Endothelial cell of umbilical vein (primary cell): Measurements from ENCODE around the gene KTN1. TPM values are rescaled to one million over a fixed set of nuclear protein-coding genes. Genes with fewer than 3 reads are reported as not detected.

ENCODE experiments used
- BruUV-seq: library from RNA; stranded (reverse); fragments of 400-500 nt; replicated peaks from 2 replicates; lab custom pipeline; 2021; lab: Mats Ljungman, UMichigan
- CTCF ChIA-PET: fragments of 300-600, 350-600 bp; sonication (Branson Sonifier 250); formaldehyde crosslinking; loops from one replicate; lab custom pipeline; 2021; ENCODE audit warnings: antibody characterized with exemption, inconsistent platforms; lab: Charles Lee
- POLR2A ChIA-PET: fragments of 300-600, 350-600 bp; sonication (Branson Sonifier 250); formaldehyde crosslinking; loops from one replicate; lab custom pipeline; 2021; ENCODE audit warnings: antibody characterized with exemption, inconsistent platforms; lab: Charles Lee
- DNase-seq: peaks from one replicate; pipeline ENCODE4 v3.0.0-alpha.2; 2011; ENCODE audit warnings: low read depth, low spot score
- FAIRE-seq: peaks from 2 replicates; lab custom pipeline; 2011; peaks lifted over from hg19 to GRCh38; lab: Jason Lieb, UNC
- H2AFZ ChIP-seq: 2 replicates; pipeline ENCODE4 v1.6.0; 2012; ENCODE audit warnings: low read depth, low read length, control low read depth, inconsistent platforms
- H3K27ac ChIP-seq: 2 replicates; pipeline ENCODE4 v1.5.1; 2011; ENCODE audit warnings: low read depth, mild to moderate bottlenecking, control low read depth, low read length, moderate library complexity; ENCODE audit not compliant: insufficient read depth
- H3K27me3 ChIP-seq, 2 experiments: 2 replicates each; pipeline versions ENCODE4 v1.6.0 to v1.6.1; 2011; ENCODE audit warnings: low read length in 2 of 2, mixed read lengths in 1 of 2; ENCODE audit not compliant: control insufficient read depth in 2 of 2, insufficient read depth in 2 of 2
- H3K36me3 ChIP-seq, 2 experiments: 2 replicates in 1 of 2; 3 replicates in 1 of 2; pipeline ENCODE4 v1.5.1; 2011; ENCODE audit warnings: low read length in 2 of 2, mild to moderate bottlenecking in 1 of 2, moderate library complexity in 1 of 2; ENCODE audit not compliant: control insufficient read depth in 2 of 2, insufficient read depth in 2 of 2; ENCODE audit errors: extremely low read depth in 1 of 2
- H3K4me1 ChIP-seq: 3 replicates; pipeline ENCODE4 v1.5.1; 2011; ENCODE audit warnings: mild to moderate bottlenecking, low read length; ENCODE audit not compliant: control insufficient read depth, insufficient read depth; ENCODE audit errors: extremely low read depth
- H3K4me2 ChIP-seq: 2 replicates; pipeline ENCODE4 v1.6.1; 2011; ENCODE audit warnings: low read length, control low read depth, mixed read lengths; ENCODE audit not compliant: insufficient read depth
- H3K4me3 ChIP-seq, 3 experiments: fragments of 200-600 bp in 1 of 3; sonication (generic), shearing (Covaris generic) in 1 of 3; replicated peaks in 1 of 3; 2 replicates each; pipeline ENCODE4 v1.5.1; 2011 to 2016; ENCODE audit warnings: control low read depth in 3 of 3, low read length in 3 of 3, mild to moderate bottlenecking in 2 of 3, inconsistent platforms in 1 of 3, low read depth in 1 of 3, moderate library complexity in 1 of 3; ENCODE audit not compliant: insufficient read depth in 1 of 3
- H3K79me2 ChIP-seq: 2 replicates; pipeline ENCODE4 v1.6.0; 2012; ENCODE audit warnings: low read length, inconsistent platforms; ENCODE audit not compliant: control insufficient read depth, insufficient read depth
- H3K9ac ChIP-seq: replicated peaks from 2 replicates; pipeline ENCODE3; 2011; ENCODE audit warnings: low read length, control low read depth; ENCODE audit not compliant: insufficient read depth; ENCODE audit errors: extremely low read depth
- H3K9me1 ChIP-seq: replicated peaks from 3 replicates; pipeline ENCODE4 v1.6.0; 2011; ENCODE audit warnings: mild to moderate bottlenecking, low read length; ENCODE audit not compliant: control insufficient read depth, insufficient read depth; ENCODE audit errors: extremely low read depth
- H3K9me3 ChIP-seq: replicated peaks from 2 replicates; pipeline ENCODE4 v1.5.1; 2012; ENCODE audit warnings: low read length, inconsistent platforms; ENCODE audit not compliant: control insufficient read depth, insufficient read depth
- H4K20me1 ChIP-seq: replicated peaks from 2 replicates; pipeline ENCODE3; 2011; ENCODE audit warnings: mild to moderate bottlenecking, low read length; ENCODE audit not compliant: control insufficient read depth, insufficient read depth; ENCODE audit errors: extremely low read depth
- EZH2 ChIP-seq: IDR thresholded peaks from 2 replicates; pipeline ENCODE4 v1.6.1; 2012; ENCODE audit warnings: borderline replicate concordance, low read depth, mild to moderate bottlenecking, moderate library complexity, low read length, inconsistent platforms; ENCODE audit not compliant: severe bottlenecking
- FOS ChIP-seq: IDR thresholded peaks from 2 replicates; pipeline ENCODE4 v1.6.1; 2011; ENCODE audit warnings: mild to moderate bottlenecking, low read length, moderate library complexity, borderline replicate concordance; ENCODE audit not compliant: insufficient read depth
- JUN ChIP-seq: IDR thresholded peaks from 2 replicates; pipeline ENCODE4 v1.6.1; 2011; ENCODE audit warnings: borderline replicate concordance, low read depth; ENCODE audit not compliant: insufficient read length, insufficient read depth
- MYC ChIP-seq: IDR thresholded peaks from one replicate; pipeline ENCODE4 v1.6.1; 2011; ENCODE audit warnings: mild to moderate bottlenecking, low read depth, low read length
- POLR2A ChIP-seq: IDR thresholded peaks from 2 replicates; pipeline ENCODE4 v1.6.1; 2012; ENCODE audit warnings: low read depth, mild to moderate bottlenecking, control low read depth, low read length
- POLR2AphosphoS5 ChIP-seq: IDR thresholded peaks from 2 replicates; pipeline ENCODE4 v1.6.1; 2012; ENCODE audit warnings: low read depth, mild to moderate bottlenecking, control low read depth, low read length, moderate library complexity; ENCODE audit not compliant: insufficient read depth
- dilution Hi-C: fragments of 300-500 bp; cut with MboI; formaldehyde crosslinking; loops from one replicate; pipeline ENCODE4 v1.15.0; 2019; ENCODE audit warnings: low sequenced_read_pairs; ENCODE audit not compliant: extremely low pct_ligation_motif_present
- intact Hi-C: fragments of 100-400 bp; cut with micrococcal nuclease; formaldehyde crosslinking; loops from one replicate; pipeline ENCODE4 v1.10.0; 2022
- polyA plus RNA-seq, 4 experiments: library from polyadenylated mRNA; depleted of rRNA in 3 of 4; stranded (reverse) in 3 of 4; unstranded in 1 of 4; fragments of >200 nt; gene quantifications; 2 replicates each; pipeline versions ENCODE4 v1.2.1 to v1.2.3, GENCODE V29; 2011 to 2012; ENCODE audit warnings: missing spikeins in 1 of 4
- total RNA-seq: library from RNA; stranded (reverse); gene quantifications from 2 replicates; pipeline ENCODE4 v1.2.3, GENCODE V29; 2021
- TF ChIP-seq, protein P1 (sequence below): IDR thresholded peaks from 2 replicates; pipeline ENCODE4 v1.6.1; 2011; ENCODE audit not compliant: insufficient read depth, insufficient read length
- TF ChIP-seq, protein P2 (sequence below), 2 donors: IDR thresholded peaks; 1 replicate in 1 of 2; 2 replicates in 1 of 2; pipeline ENCODE4 v1.5.1; 2011; ENCODE audit warnings: low read length in 2 of 2, mild to moderate bottlenecking in 2 of 2, moderate library complexity in 2 of 2, control low read depth in 1 of 2, inconsistent platforms in 1 of 2, low read depth in 1 of 2; ENCODE audit not compliant: insufficient read depth in 1 of 2; ENCODE audit errors: extremely low read depth in 1 of 2

KTN1 gene
- total and polyA plus RNA-seq, 2 donors (not counting 3 experiments of a cell fraction or from before 2014, with no cell fraction given) = 33.2 to 148 TPM

DNA sequence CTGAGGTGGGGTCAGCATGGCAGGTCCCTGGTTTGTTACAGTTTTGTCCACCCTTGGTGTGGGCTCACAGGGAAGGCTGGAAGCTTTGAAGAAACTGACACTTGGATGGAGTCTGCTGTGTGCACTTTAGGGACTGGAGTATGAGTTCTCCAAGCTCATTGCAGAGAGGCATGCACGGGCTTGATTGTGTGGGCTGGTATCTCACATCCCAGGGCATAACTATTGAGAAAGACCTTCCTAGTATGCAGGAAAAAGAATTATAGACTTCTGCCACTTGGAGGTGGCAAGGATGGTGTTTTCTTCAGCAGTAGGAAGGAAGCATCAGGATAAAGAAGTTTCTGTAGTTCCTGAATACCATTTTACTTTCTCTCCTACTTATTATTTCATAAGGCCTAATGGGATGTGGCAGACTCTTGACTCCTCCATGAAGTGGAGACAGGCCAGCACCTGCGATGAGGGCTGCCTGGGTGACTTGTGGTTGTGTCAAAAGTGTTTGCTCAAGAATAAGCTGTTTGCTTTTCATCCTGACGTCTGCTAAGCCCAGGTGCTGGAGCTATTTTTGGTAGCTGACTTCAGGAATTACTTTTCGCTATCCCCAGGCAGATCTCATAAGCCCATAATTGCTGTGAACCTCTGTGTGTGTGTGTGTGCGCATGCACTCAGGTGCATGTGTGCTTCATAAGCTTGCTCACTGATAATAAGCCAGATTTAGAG lies 125.8 kb downstream of the KTN1 start:
- Histone ChIP-seq H3K27me3 (no peaks in the 10 kb centered on the region), H3K27ac (no peak overlapping the region), H4K20me1 (no peaks in the 10 kb centered on the region), H3K4me2 (no peak overlapping the region), H3K9me1 (no peaks in the 10 kb centered on the region), H3K79me2 (no peaks in the 10 kb centered on the region), H3K36me3 (no peaks in the 10 kb centered on the region), H3K4me1 (no peaks in the 10 kb centered on the region), H3K9me3 (no peaks in the 10 kb centered on the region), H3K4me3 (no peak overlapping the region), H3K9ac (no peak overlapping the region), H2AFZ (no peak overlapping the region)
- intact Hi-C loops (no loop called here), dilution Hi-C loops (loop anchor here (10.0 kb wide), 1 partner anchor 769 kb away; no protein-coding TSS in a partner anchor)
- TF ChIP-seq POLR2AphosphoS5 (no peak), EZH2 (no peak), POLR2A (no peak), JUN (no peak), MYC (no peak), FOS (no peak)
- TF ChIP-seq, protein P1, sequence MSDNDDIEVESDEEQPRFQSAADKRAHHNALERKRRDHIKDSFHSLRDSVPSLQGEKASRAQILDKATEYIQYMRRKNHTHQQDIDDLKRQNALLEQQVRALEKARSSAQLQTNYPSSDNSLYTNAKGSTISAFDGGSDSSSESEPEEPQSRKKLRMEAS = no peak
- FAIRE-seq (no peak), DNase-seq (no peak)
- no TSS peak for BruUV-seq
- CTCF ChIA-PET = interaction anchor here (0.6 to 3.3 kb wide), 13 partner anchors 9 to 785 kb away, joined by 3 to 66 read pairs (median 4); no protein-coding TSS in a partner anchor
- POLR2A ChIA-PET = no interaction called here

DNA sequence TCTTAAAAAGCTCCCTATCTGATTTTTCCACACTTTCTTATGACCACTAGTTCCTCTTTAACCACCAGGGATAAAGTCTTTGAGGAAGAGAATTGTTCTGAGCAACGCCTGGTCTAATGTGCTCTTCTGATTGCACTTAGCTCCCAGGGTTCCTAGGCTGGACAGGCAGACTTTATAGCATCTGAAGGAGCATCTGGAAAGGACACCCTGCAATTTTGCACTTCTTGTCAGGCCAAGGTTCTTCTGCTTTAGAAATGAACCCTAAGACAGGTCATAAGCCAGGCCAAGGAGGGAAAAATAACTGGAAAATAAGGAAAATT lies 126.3 kb downstream of the KTN1 start:
- Histone ChIP-seq H3K27me3 (no peaks in the 10 kb centered on the region), H3K9me1 (no peaks in the 10 kb centered on the region), H2AFZ (no peak overlapping the region), H3K4me2 (no peak overlapping the region), H3K9me3 (no peaks in the 10 kb centered on the region), H3K27ac (no peak overlapping the region), H4K20me1 (no peaks in the 10 kb centered on the region), H3K36me3 (no peaks in the 10 kb centered on the region), H3K4me3 (no peak overlapping the region), H3K4me1 (no peaks in the 10 kb centered on the region), H3K79me2 (no peaks in the 10 kb centered on the region), H3K9ac (no peak overlapping the region)
- TF ChIP-seq POLR2A (no peak), FOS (no peak), POLR2AphosphoS5 (no peak)
- TF ChIP-seq, protein P2, sequence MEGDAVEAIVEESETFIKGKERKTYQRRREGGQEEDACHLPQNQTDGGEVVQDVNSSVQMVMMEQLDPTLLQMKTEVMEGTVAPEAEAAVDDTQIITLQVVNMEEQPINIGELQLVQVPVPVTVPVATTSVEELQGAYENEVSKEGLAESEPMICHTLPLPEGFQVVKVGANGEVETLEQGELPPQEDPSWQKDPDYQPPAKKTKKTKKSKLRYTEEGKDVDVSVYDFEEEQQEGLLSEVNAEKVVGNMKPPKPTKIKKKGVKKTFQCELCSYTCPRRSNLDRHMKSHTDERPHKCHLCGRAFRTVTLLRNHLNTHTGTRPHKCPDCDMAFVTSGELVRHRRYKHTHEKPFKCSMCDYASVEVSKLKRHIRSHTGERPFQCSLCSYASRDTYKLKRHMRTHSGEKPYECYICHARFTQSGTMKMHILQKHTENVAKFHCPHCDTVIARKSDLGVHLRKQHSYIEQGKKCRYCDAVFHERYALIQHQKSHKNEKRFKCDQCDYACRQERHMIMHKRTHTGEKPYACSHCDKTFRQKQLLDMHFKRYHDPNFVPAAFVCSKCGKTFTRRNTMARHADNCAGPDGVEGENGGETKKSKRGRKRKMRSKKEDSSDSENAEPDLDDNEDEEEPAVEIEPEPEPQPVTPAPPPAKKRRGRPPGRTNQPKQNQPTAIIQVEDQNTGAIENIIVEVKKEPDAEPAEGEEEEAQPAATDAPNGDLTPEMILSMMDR (IDR thresholded peaks at IDR 0.05; ENCODE audit: extremely low read depth in 1 of 2, insufficient read depth in 1 of 2, low read depth in 1 of 2, low read length in 2 of 2) = no peak
- TF ChIP-seq, protein P1 = no peak
- no TSS peak for BruUV-seq
- intact Hi-C loops (no loop called here), dilution Hi-C loops (loop anchor here (10.0 kb wide), 1 partner anchor 768 kb away; no protein-coding TSS in a partner anchor)
- POLR2A ChIA-PET = no interaction called here
- CTCF ChIA-PET = interaction anchor here (0.6 to 3.3 kb wide), 14 partner anchors 9 to 785 kb away, joined by 3 to 66 read pairs (median 4); no protein-coding TSS in a partner anchor
- no peak for FAIRE-seq
- DNase-seq = no peak
